Immature natural killer cell (primary cell): Measurements from ENCODE around the gene TFAP2E. TPM values are rescaled to one million over a fixed set of nuclear protein-coding genes. Genes with fewer than 3 reads are reported as not detected.

Source experiments
- DNase-seq, 3 donors: peaks; one replicate each; pipeline ENCODE4 v3.0.0; 2022; ENCODE audit warnings: mixed read lengths in 1 of 3
- H3K27ac Mint-ChIP-seq, 6 donors: one replicate each; pipeline ENCODE4 v1.8.0; 2020; ENCODE audit warnings: mixed read lengths in 6 of 6, mild to moderate bottlenecking in 5 of 6, inconsistent platforms in 4 of 6, moderate library complexity in 3 of 6
- H3K27me3 Mint-ChIP-seq, 3 donors: one replicate each; pipeline ENCODE4 v1.8.0; 2020 to 2021; ENCODE audit warnings: low read depth in 3 of 3, mild to moderate bottlenecking in 3 of 3, mixed read lengths in 3 of 3, moderate library complexity in 3 of 3, inconsistent platforms in 1 of 3
- H3K36me3 Mint-ChIP-seq, 3 donors: one replicate each; pipeline ENCODE4 v1.8.0; 2020; ENCODE audit warnings: mixed read lengths in 3 of 3, inconsistent platforms in 2 of 3, mild to moderate bottlenecking in 2 of 3
- H3K4me1 Mint-ChIP-seq, 2 donors: one replicate each; pipeline ENCODE4 v1.8.0; 2020; ENCODE audit warnings: inconsistent platforms in 2 of 2, mild to moderate bottlenecking in 2 of 2, mixed read lengths in 2 of 2, moderate library complexity in 1 of 2
- H3K4me3 Mint-ChIP-seq, 5 donors: one replicate each; pipeline ENCODE4 v1.8.0; 2020; ENCODE audit warnings: mild to moderate bottlenecking in 5 of 5, mixed read lengths in 5 of 5, inconsistent platforms in 3 of 5, moderate library complexity in 3 of 5
- H3K9me3 Mint-ChIP-seq, 6 donors: one replicate each; pipeline ENCODE4 v1.8.0; 2020; ENCODE audit warnings: mild to moderate bottlenecking in 6 of 6, mixed read lengths in 6 of 6, inconsistent platforms in 4 of 6, moderate library complexity in 3 of 6
- polyA plus RNA-seq, 3 donors: library from polyadenylated mRNA; unstranded; fragments of 300-500 nt; fragmentation: Illumina TruSeq; gene quantifications; one replicate each; pipeline ENCODE4 v1.2.3, GENCODE V29; 2021

The TFAP2E gene
- polyA plus RNA-seq, 3 donors from 2014 or later: 1.3 to 1.8 TPM; not detected in 1

- Mint-ChIP-seq H3K27ac (peak overlapping the region in 2 of 6 donors; percentile 14 to 35), H3K4me1 (peaks cover 3 to 12% of the 10 kb centered on the region in 2 donors), H3K27me3 (peaks cover 0 to 2% (median 2%) of the 10 kb centered on the region in 3 donors), H3K9me3 (no peaks in the 10 kb centered on the region), H3K36me3 (peaks cover 12 to 34% (median 15%) of the 10 kb centered on the region in 3 donors), H3K4me3 (no peak overlapping the region)
- DNase-seq: no peak
Observed at GRCh38 chr1:35600593-35600992, 27.5 kb downstream of the TFAP2E start.

DNA sequence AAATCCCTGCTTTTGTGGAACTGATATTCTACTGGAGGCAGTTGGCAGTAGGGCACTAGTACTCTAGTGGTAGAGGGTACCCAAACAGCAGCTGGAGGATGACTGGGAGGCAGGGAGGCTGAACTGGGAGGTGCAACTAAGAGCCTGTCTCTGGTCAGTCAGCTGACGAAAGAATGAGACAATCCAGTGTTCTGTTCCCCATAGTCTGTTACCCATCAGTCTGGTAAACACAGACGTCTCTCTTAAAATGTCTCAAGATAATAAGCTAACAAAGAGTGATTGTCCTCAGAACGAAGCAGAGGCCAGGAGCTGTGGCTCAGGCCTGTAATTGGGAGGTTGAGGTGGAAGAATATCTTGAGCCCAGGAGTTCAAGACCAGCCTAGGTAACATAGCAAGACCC is 30.4 kb downstream of the TFAP2E start:
- Mint-ChIP-seq H3K4me3 (no peak overlapping the region), H3K36me3 (peaks cover 24 to 39% (median 29%) of the 10 kb centered on the region in 3 donors)

GRCh38 chr1:35603941-35604340 is 30.8 kb downstream of the TFAP2E start:
- peaks cover 0 to 4% (median 2%) of the 10 kb centered on the region in 3 donors for H3K27me3 Mint-ChIP-seq
- no peaks in the 10 kb centered on the region for H3K9me3 Mint-ChIP-seq
- no peak for DNase-seq
- H3K4me3 Mint-ChIP-seq: no peak overlapping the region
- peak overlapping the region in 2 of 6 donors; percentile 19 to 51 for H3K27ac Mint-ChIP-seq
- H3K4me1 Mint-ChIP-seq: peaks cover 1 to 25% of the 10 kb centered on the region in 2 donors
- H3K36me3 Mint-ChIP-seq: peaks cover 24 to 41% (median 30%) of the 10 kb centered on the region in 3 donors

More for the DNA sequence above, 30.4 kb downstream of the TFAP2E start:
- H3K27ac Mint-ChIP-seq: peak overlapping the region in 1 of 6 donors; percentile 26
- peaks cover 0 to 4% (median 2%) of the 10 kb centered on the region in 3 donors for H3K27me3 Mint-ChIP-seq
- DNase-seq: no peak
- H3K9me3 Mint-ChIP-seq: no peaks in the 10 kb centered on the region
- H3K4me1 Mint-ChIP-seq: peaks cover 1 to 25% of the 10 kb centered on the region in 2 donors

GRCh38 chr1:35605071-35605866 is 32.2 kb downstream of the TFAP2E start:
- H3K36me3 Mint-ChIP-seq: peaks cover 19 to 37% (median 29%) of the 10 kb centered on the region in 3 donors

DNA sequence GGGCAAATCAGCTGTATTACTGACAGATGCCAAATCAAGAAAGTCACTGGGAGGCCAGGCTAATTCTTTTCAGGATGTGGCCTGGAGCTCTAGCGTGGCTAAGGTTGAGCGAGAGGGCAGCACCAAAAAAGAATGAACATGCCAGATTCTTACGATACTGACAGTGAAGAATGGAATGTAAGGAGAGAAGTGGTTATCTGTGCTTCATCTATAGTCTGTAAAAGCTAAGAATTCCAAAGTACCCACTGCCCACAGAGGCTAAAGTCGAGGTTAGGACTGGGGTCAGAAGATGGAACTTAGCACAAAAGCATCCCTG is 32.7 kb downstream of the TFAP2E start:
- H3K27me3 Mint-ChIP-seq: peaks cover 0 to 4% (median 2%) of the 10 kb centered on the region in 3 donors
- peaks cover 19 to 34% (median 26%) of the 10 kb centered on the region in 3 donors for H3K36me3 Mint-ChIP-seq
- H3K4me1 Mint-ChIP-seq: peaks cover 1 to 32% of the 10 kb centered on the region in 2 donors
- no peaks in the 10 kb centered on the region for H3K9me3 Mint-ChIP-seq
- peak overlapping the region in 5 of 6 donors; percentile 6 to 77 (median 41) for H3K27ac Mint-ChIP-seq
- H3K4me3 Mint-ChIP-seq: no peak overlapping the region
- DNase-seq: no peak

More at GRCh38 chr1:35605071-35605866, 32.2 kb downstream of the TFAP2E start:
- no peaks in the 10 kb centered on the region for H3K9me3 Mint-ChIP-seq
- peaks cover 0 to 4% (median 2%) of the 10 kb centered on the region in 3 donors for H3K27me3 Mint-ChIP-seq
- H3K4me1 Mint-ChIP-seq: peaks cover 1 to 30% of the 10 kb centered on the region in 2 donors
- no peak overlapping the region for H3K4me3 Mint-ChIP-seq
- DNase-seq: no peak
- peak overlapping the region in 5 of 6 donors; percentile 37 to 78 (median 55) for H3K27ac Mint-ChIP-seq

GRCh38 chr1:35611655-35612054 is 38.5 kb downstream of the TFAP2E start:
- no peak for DNase-seq
- H3K9me3 Mint-ChIP-seq: no peaks in the 10 kb centered on the region
- no peak overlapping the region for H3K27ac Mint-ChIP-seq

GRCh38 chr1:35615440-35615839 is 42.3 kb downstream of the TFAP2E start:
- Mint-ChIP-seq H3K36me3 (peaks cover 0 to 12% (median 3%) of the 10 kb centered on the region in 3 donors), H3K27ac (peak overlapping the region in 1 of 6 donors; percentile 65), H3K4me1 (peaks cover 25 to 63% of the 10 kb centered on the region in 2 donors), H3K27me3 (no peaks in the 10 kb centered on the region), H3K9me3 (no peaks in the 10 kb centered on the region), H3K4me3 (no peak overlapping the region)
- DNase-seq: no peak

More at GRCh38 chr1:35611655-35612054, 38.5 kb downstream of the TFAP2E start:
- H3K27me3 Mint-ChIP-seq: no peaks in the 10 kb centered on the region
- H3K36me3 Mint-ChIP-seq: peaks cover 12 to 24% (median 20%) of the 10 kb centered on the region in 3 donors
- H3K4me1 Mint-ChIP-seq: peaks cover 13 to 45% of the 10 kb centered on the region in 2 donors
- H3K4me3 Mint-ChIP-seq: no peak overlapping the region

DNA sequence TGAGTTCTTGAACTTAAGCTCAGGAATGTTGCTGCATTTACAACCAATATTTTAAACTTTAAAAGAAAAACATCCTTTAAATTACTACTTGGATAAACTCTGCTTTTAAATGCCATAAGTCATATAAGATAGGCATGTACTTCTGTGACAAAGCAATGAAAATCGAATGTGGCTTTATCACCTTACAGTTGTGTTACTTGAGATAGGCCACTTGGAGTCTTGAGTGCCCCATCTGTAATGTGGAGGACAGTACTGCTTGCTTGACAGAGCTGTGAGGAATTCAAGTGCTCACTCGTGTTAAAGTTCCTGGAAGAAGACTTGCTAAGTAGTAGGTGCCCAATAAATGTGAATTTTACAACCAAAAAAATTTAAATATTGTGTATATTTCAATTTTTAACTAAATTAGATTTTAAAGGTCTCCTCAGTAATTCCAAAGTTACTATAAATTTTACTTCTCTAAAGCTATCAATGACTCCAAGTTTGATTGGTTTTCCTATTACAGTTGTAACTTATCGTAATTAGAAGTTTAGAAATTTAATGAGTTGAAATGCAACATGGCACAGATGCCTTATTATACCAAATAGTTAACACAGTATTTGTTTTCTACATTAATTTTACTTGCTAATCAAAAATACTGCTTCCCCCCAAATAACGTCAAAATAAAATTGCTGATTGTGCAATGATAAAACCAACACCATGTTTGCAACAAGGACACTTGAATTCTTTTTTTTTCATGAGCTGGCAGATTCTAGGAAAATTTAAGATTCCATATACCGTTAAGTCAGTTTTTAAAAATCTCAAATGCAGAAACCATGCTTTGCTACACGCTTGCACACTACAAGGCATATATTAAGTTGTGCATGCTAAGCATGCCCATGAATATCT is 46.4 kb downstream of the TFAP2E start:
- Mint-ChIP-seq H3K4me3 (no peak overlapping the region), H3K27ac (peak overlapping the region in 1 of 6 donors; percentile 1), H3K4me1 (peaks cover 25 to 52% of the 10 kb centered on the region in 2 donors), H3K27me3 (no peaks in the 10 kb centered on the region), H3K36me3 (peaks cover 0 to 14% (median 6%) of the 10 kb centered on the region in 3 donors), H3K9me3 (no peaks in the 10 kb centered on the region)
- no peak for DNase-seq

DNA sequence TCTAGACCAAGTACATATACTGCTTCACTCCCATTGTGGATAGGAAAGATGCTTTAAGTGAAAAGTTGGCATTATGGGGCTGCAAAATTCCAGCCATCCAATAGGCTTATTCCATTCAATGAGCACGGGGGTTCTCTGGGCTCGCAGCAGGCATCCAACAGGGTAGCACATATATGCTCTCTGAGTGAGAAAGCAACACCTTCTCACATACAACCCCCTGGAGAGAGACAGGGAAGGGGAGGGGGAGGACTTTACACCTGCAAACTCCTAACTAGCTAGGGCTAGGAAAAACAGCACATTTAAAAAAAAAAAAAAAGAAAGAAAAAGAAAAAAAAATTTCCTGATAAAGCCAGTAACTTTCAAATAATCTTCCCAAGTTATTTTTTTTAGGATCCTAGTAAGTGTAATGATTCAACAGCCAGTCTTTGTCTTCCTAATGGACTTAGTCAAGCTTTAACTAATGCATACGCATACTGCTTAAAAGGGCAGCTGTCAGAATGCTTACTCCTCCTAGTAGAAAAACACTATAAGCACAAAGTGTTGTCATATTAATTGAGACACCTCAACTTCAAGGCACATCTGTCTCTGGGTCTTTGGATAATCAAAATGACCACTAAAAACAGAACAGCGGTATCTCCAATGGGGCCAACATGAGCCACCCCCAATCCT is 49.5 kb downstream of the TFAP2E start:
- Mint-ChIP-seq H3K4me1 (peaks cover 21 to 49% of the 10 kb centered on the region in 2 donors), H3K27me3 (no peaks in the 10 kb centered on the region), H3K27ac (no peak overlapping the region), H3K9me3 (no peaks in the 10 kb centered on the region), H3K36me3 (peaks cover 0 to 12% (median 9%) of the 10 kb centered on the region in 3 donors), H3K4me3 (no peak overlapping the region)
- no peak for DNase-seq

- H3K27me3 Mint-ChIP-seq: no peaks in the 10 kb centered on the region
- H3K9me3 Mint-ChIP-seq: no peaks in the 10 kb centered on the region
- H3K27ac Mint-ChIP-seq: no peak overlapping the region
- peaks cover 19 to 47% of the 10 kb centered on the region in 2 donors for H3K4me1 Mint-ChIP-seq
- DNase-seq: no peak
- no peak overlapping the region for H3K4me3 Mint-ChIP-seq
- H3K36me3 Mint-ChIP-seq: peaks cover 0 to 9% (median 8%) of the 10 kb centered on the region in 3 donors
Observed at GRCh38 chr1:35623832-35624231, 50.7 kb downstream of the TFAP2E start.

DNA sequence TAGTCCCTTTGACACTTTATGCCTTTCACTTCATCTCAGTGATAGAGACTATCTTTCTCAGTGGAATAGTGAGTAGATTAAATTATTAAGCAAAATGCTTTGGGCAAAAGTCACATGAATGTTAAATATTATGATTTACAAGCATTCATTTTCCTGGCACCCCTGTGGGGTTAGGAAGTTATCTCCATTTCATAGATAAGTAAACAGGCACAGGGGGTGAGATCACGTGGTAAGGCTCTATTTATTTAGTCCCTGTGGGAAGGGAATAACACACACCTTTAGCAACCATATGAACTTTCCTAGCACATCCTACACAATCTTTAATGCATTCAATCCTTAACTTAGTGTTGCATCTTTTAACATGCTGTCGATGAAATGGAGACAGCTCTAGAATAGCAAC is 55.9 kb downstream of the TFAP2E start:
- peaks cover 6 to 34% of the 10 kb centered on the region in 2 donors for H3K4me1 Mint-ChIP-seq
- H3K9me3 Mint-ChIP-seq: no peaks in the 10 kb centered on the region
- no peak overlapping the region for H3K27ac Mint-ChIP-seq
- no peak overlapping the region for H3K4me3 Mint-ChIP-seq
- H3K27me3 Mint-ChIP-seq: no peaks in the 10 kb centered on the region
- peaks cover 9 to 21% (median 13%) of the 10 kb centered on the region in 3 donors for H3K36me3 Mint-ChIP-seq
- DNase-seq: no peak

GRCh38 chr1:35631396-35631795 is 58.3 kb downstream of the TFAP2E start:
- H3K27me3 Mint-ChIP-seq: peaks cover 0 to 3% (median 0%) of the 10 kb centered on the region in 3 donors
- H3K27ac Mint-ChIP-seq: no peak overlapping the region
- no peak for DNase-seq
- no peak overlapping the region for H3K4me3 Mint-ChIP-seq
- peaks cover 6 to 25% (median 16%) of the 10 kb centered on the region in 3 donors for H3K36me3 Mint-ChIP-seq
- H3K9me3 Mint-ChIP-seq: no peaks in the 10 kb centered on the region
- peaks cover 5 to 39% of the 10 kb centered on the region in 2 donors for H3K4me1 Mint-ChIP-seq

GRCh38 chr1:35633547-35633946 is 60.4 kb downstream of the TFAP2E start:
- no peak for DNase-seq
- H3K4me3 Mint-ChIP-seq: no peak overlapping the region
- H3K27me3 Mint-ChIP-seq: peaks cover 0 to 3% (median 0%) of the 10 kb centered on the region in 3 donors
- peaks cover 6 to 26% (median 16%) of the 10 kb centered on the region in 3 donors for H3K36me3 Mint-ChIP-seq
- peaks cover 18 to 50% of the 10 kb centered on the region in 2 donors for H3K4me1 Mint-ChIP-seq
- peak overlapping the region in 1 of 6 donors; percentile 28 for H3K27ac Mint-ChIP-seq
- no peaks in the 10 kb centered on the region for H3K9me3 Mint-ChIP-seq
